Mesenchymal stem cell (in vitro differentiated cells and primary cell): Measurements from ENCODE around the gene USP40.

Experiments used
- DNase-seq: peaks from one replicate; pipeline ENCODE4 v3.0.0-alpha.2; 2013
- H2AFZ ChIP-seq: one replicate; pipeline ENCODE4 v1.6.1; 2013; ENCODE audit warnings: low read depth, mild to moderate bottlenecking, control low read depth, inconsistent platforms, low read length, moderate library complexity
- H2AK5ac ChIP-seq: 2 replicates; pipeline ENCODE4 v1.6.1; 2013; ENCODE audit warnings: low read length, moderate library complexity, mild to moderate bottlenecking, inconsistent platforms; ENCODE audit not compliant: severe bottlenecking
- H2BK120ac ChIP-seq: one replicate; pipeline ENCODE4 v1.6.1; 2013; ENCODE audit warnings: low read depth, mild to moderate bottlenecking, inconsistent platforms, low read length, moderate library complexity
- H2BK12ac ChIP-seq, 2 experiments: one replicate each; pipeline ENCODE4 v1.6.1; 2013; ENCODE audit warnings: inconsistent platforms in 2 of 2, low read length in 2 of 2, mild to moderate bottlenecking in 2 of 2, moderate library complexity in 2 of 2, control low read depth in 1 of 2
- H2BK15ac ChIP-seq: one replicate; pipeline ENCODE4 v1.6.1; 2013; ENCODE audit warnings: mild to moderate bottlenecking, low read depth, inconsistent platforms; ENCODE audit not compliant: poor library complexity, severe bottlenecking
- H2BK5ac ChIP-seq: 2 replicates; pipeline ENCODE4 v1.6.1; 2013; ENCODE audit warnings: low read depth, mild to moderate bottlenecking, low read length, control low read depth, inconsistent platforms; ENCODE audit not compliant: poor library complexity, severe bottlenecking
- H3K14ac ChIP-seq, 2 experiments: one replicate each; pipeline ENCODE4 v1.6.1; 2013; ENCODE audit warnings: inconsistent platforms in 2 of 2, low read length in 2 of 2, control low read depth in 1 of 2, mild to moderate bottlenecking in 1 of 2, moderate library complexity in 1 of 2
- H3K18ac ChIP-seq, 2 experiments: one replicate each; pipeline ENCODE4 v1.6.1; 2013; ENCODE audit warnings: inconsistent platforms in 2 of 2, low read length in 2 of 2, control low read depth in 1 of 2, low read depth in 1 of 2, mild to moderate bottlenecking in 1 of 2
- H3K23ac ChIP-seq, 2 experiments: one replicate each; pipeline ENCODE4 v1.6.1; 2013; ENCODE audit warnings: inconsistent platforms in 2 of 2, low read length in 2 of 2, mild to moderate bottlenecking in 2 of 2, moderate library complexity in 2 of 2, control low read depth in 1 of 2
- H3K27ac ChIP-seq: 2 replicates; pipeline ENCODE4 v1.5.1; 2013; ENCODE audit warnings: mild to moderate bottlenecking, moderate library complexity, low read length, control low read depth, inconsistent platforms; ENCODE audit not compliant: poor library complexity, severe bottlenecking
- H3K27me3 ChIP-seq, 2 experiments: 2 replicates each; pipeline versions ENCODE4 v1.6.1 to v1.7.0; 2013; ENCODE audit warnings: low read length in 2 of 2, mild to moderate bottlenecking in 2 of 2, moderate library complexity in 2 of 2, control low read depth in 1 of 2, inconsistent platforms in 1 of 2; ENCODE audit not compliant: control insufficient read depth in 1 of 2, insufficient read depth in 1 of 2
- H3K36me3 ChIP-seq, 2 experiments: 2 replicates each; pipeline versions ENCODE4 v1.6.1 to v1.7.0; 2013; ENCODE audit warnings: low read length in 2 of 2, control low read depth in 1 of 2, inconsistent platforms in 1 of 2, low read depth in 1 of 2, mild to moderate bottlenecking in 1 of 2; ENCODE audit not compliant: insufficient read depth in 2 of 2, control insufficient read depth in 1 of 2
- H3K4ac ChIP-seq, 2 experiments: one replicate each; pipeline ENCODE4 v1.6.1; 2013; ENCODE audit warnings: inconsistent platforms in 2 of 2, low read length in 2 of 2, mild to moderate bottlenecking in 2 of 2, moderate library complexity in 2 of 2, control low read depth in 1 of 2, low read depth in 1 of 2
- H3K4me1 ChIP-seq: 2 replicates; pipeline ENCODE4 v1.6.1; 2013; ENCODE audit warnings: low read depth, low read length, control low read depth; ENCODE audit not compliant: control insufficient read depth, insufficient read depth
- H3K4me2 ChIP-seq: 2 replicates; pipeline ENCODE4 v1.6.1; 2013; ENCODE audit warnings: low read length, mild to moderate bottlenecking, inconsistent platforms; ENCODE audit not compliant: poor library complexity, severe bottlenecking
- H3K4me3 ChIP-seq, 2 experiments: 2 replicates each; pipeline versions ENCODE4 v1.5.1 to v1.7.0; 2013; ENCODE audit warnings: low read length in 2 of 2, mild to moderate bottlenecking in 2 of 2, control low read depth in 1 of 2, low read depth in 1 of 2; ENCODE audit not compliant: insufficient read depth in 1 of 2
- H3K79me1 ChIP-seq: replicated peaks from 2 replicates; pipeline ENCODE4 v1.6.1; 2013; ENCODE audit warnings: mild to moderate bottlenecking, control low read depth, low read length, inconsistent platforms; ENCODE audit not compliant: poor library complexity, severe bottlenecking
- H3K9ac ChIP-seq: 2 replicates; pipeline ENCODE4 v1.7.0; 2013; ENCODE audit warnings: mild to moderate bottlenecking, low read length, moderate library complexity
- H3K9me3 ChIP-seq: 2 replicates; pipeline ENCODE4 v1.7.0; 2013; ENCODE audit warnings: mild to moderate bottlenecking, low read length; ENCODE audit not compliant: control insufficient read depth
- H4K8ac ChIP-seq: one replicate; pipeline ENCODE4 v1.6.1; 2013; ENCODE audit warnings: inconsistent platforms, mild to moderate bottlenecking, low read length, moderate library complexity
- H4K91ac ChIP-seq: one replicate; pipeline ENCODE4 v1.6.1; 2013; ENCODE audit warnings: mild to moderate bottlenecking, low read length, inconsistent platforms
- WGBS: methylation state at CpG from one replicate; pipeline ENCODE4 v1.1.7; 2013; ENCODE audit warnings: mixed read lengths; 5-methylcytosine and 5-hydroxymethylcytosine counted together

USP40 gene

DNA sequence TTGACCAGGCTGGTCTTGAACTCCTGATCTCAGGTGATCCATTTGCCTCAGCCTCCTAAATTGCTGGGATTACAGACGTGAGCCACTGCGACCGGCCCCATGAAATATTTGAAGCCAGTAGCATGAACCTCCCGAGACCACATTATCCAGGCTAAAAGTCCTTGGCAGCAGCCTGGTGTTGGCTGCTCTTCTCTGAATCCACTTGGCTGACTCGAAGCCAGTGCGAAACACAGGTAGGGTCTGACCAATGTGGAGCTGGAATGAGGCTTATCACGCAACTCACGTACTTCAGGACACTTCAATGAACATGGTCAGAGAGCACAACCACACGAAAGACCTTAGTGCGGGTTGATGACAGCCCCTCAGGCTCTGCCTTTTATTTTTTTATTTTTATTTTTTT, 38.4 kb downstream of the USP40 start:
- H3K9ac ChIP-seq = no peak overlapping the region
- H3K27ac ChIP-seq = no peak overlapping the region
- no peaks in the 10 kb centered on the region for H3K27me3 ChIP-seq
- peaks cover 18 to 80% of the 10 kb centered on the region in 2 experiments for H3K36me3 ChIP-seq
- H2BK5ac ChIP-seq = no peak overlapping the region
- H4K91ac ChIP-seq = no peak overlapping the region
- H4K8ac ChIP-seq = no peak overlapping the region
- no peak overlapping the region for H3K14ac ChIP-seq
- 96% methylated on average over 8 of the region's 10 CpGs for WGBS
- no peak overlapping the region for H2BK120ac ChIP-seq
- no peak overlapping the region for H3K4ac ChIP-seq
- no peak for DNase-seq
- H3K9me3 ChIP-seq = no peaks in the 10 kb centered on the region
- no peak overlapping the region for H3K4me2 ChIP-seq
- no peak overlapping the region for H3K18ac ChIP-seq
- no peak overlapping the region for H2AK5ac ChIP-seq
- H2AFZ ChIP-seq = no peak overlapping the region
- no peak overlapping the region for H2BK12ac ChIP-seq
- no peak overlapping the region for H2BK15ac ChIP-seq
- H3K4me1 ChIP-seq = no peaks in the 10 kb centered on the region
- H3K79me1 ChIP-seq = peaks cover 3% of the 10 kb centered on the region
- H3K23ac ChIP-seq = no peak overlapping the region
- no peak overlapping the region for H3K4me3 ChIP-seq

DNA sequence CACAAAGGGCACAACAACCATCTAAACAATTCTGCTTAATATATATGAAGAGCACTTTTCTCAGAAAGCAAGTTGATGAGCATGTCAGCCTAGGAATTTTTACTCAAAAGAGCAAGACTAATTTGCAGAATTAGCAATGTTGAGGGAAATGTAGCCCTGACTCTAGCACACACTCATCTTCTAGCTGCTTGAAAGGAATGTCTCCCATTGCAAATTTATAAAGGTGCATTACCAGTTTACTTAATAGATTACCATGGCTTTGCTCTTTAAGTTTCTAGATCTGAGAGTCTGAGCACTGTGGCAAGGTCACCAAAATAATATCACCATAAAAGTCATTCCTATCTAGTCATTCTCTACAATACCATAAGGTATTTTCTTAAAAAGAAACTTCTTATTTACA, 40.8 kb downstream of the USP40 start:
- no peak overlapping the region for H3K9ac ChIP-seq
- no peak overlapping the region for H2BK120ac ChIP-seq
- no peak overlapping the region for H2BK5ac ChIP-seq
- no peak overlapping the region for H3K4ac ChIP-seq
- H4K8ac ChIP-seq = no peak overlapping the region
- H3K79me1 ChIP-seq = peaks cover 2% of the 10 kb centered on the region
- H2BK12ac ChIP-seq = no peak overlapping the region
- no peak overlapping the region for H2BK15ac ChIP-seq
- H3K36me3 ChIP-seq = peaks cover 11 to 86% of the 10 kb centered on the region in 2 experiments
- no peak overlapping the region for H3K27ac ChIP-seq
- H2AFZ ChIP-seq = no peak overlapping the region
- no peaks in the 10 kb centered on the region for H3K27me3 ChIP-seq
- H3K4me3 ChIP-seq = no peak overlapping the region
- no peak overlapping the region for H3K4me2 ChIP-seq
- no peak overlapping the region for H2AK5ac ChIP-seq
- H3K23ac ChIP-seq = no peak overlapping the region
- no peaks in the 10 kb centered on the region for H3K4me1 ChIP-seq
- no peaks in the 10 kb centered on the region for H3K9me3 ChIP-seq
- no peak overlapping the region for H3K18ac ChIP-seq
- H4K91ac ChIP-seq = no peak overlapping the region
- no peak for DNase-seq
- no peak overlapping the region for H3K14ac ChIP-seq

- no peaks in the 10 kb centered on the region for H3K4me1 ChIP-seq
- H3K4me3 ChIP-seq = no peak overlapping the region
- H2BK12ac ChIP-seq = no peak overlapping the region
- H2BK5ac ChIP-seq = no peak overlapping the region
- no peak overlapping the region for H3K4me2 ChIP-seq
- no peaks in the 10 kb centered on the region for H3K9me3 ChIP-seq
- no peak overlapping the region for H2BK120ac ChIP-seq
- DNase-seq = no peak
- H3K4ac ChIP-seq = no peak overlapping the region
- no peak overlapping the region for H4K91ac ChIP-seq
- no peak overlapping the region for H3K27ac ChIP-seq
- H3K14ac ChIP-seq = no peak overlapping the region
- no peak overlapping the region for H3K18ac ChIP-seq
- no peak overlapping the region for H3K23ac ChIP-seq
- no CpG with 5 or more reads among the region's 3 CpGs for WGBS
- no peak overlapping the region for H2AFZ ChIP-seq
- H2AK5ac ChIP-seq = no peak overlapping the region
- H3K79me1 ChIP-seq = peaks cover 2% of the 10 kb centered on the region
- no peaks in the 10 kb centered on the region for H3K27me3 ChIP-seq
- H2BK15ac ChIP-seq = no peak overlapping the region
- H3K9ac ChIP-seq = no peak overlapping the region
- no peak overlapping the region for H4K8ac ChIP-seq
- peaks cover 12 to 79% of the 10 kb centered on the region in 2 experiments for H3K36me3 ChIP-seq
Observed at GRCh38 chr2:233519787-233520611, 46.6 kb downstream of the USP40 start.

GRCh38 chr2:233513953-233514655, 52.5 kb downstream of the USP40 start:
- Histone ChIP-seq H3K4ac (no peak overlapping the region), H4K91ac (no peak overlapping the region), H3K4me2 (no peak overlapping the region), H2BK120ac (no peak overlapping the region), H3K9me3 (no peaks in the 10 kb centered on the region), H2AK5ac (no peak overlapping the region), H3K14ac (no peak overlapping the region), H2BK15ac (no peak overlapping the region), H3K27me3 (no peaks in the 10 kb centered on the region), H4K8ac (no peak overlapping the region), H3K79me1 (no peaks in the 10 kb centered on the region), H3K18ac (no peak overlapping the region), H3K23ac (no peak overlapping the region), H3K9ac (no peak overlapping the region), H3K36me3 (peaks cover 5 to 62% of the 10 kb centered on the region in 2 experiments), H2BK12ac (no peak overlapping the region), H3K4me3 (no peak overlapping the region), H3K27ac (no peak overlapping the region), H2BK5ac (no peak overlapping the region), H3K4me1 (no peaks in the 10 kb centered on the region), H2AFZ (no peak overlapping the region)
- 95% methylated on average over 5 of the region's 7 CpGs for WGBS
- no peak for DNase-seq
